Activated T-helper 1 cell treated with Interleukin-2 at 50 U/mL for 16 hours (primary cell): ENCODE data around the gene TMEM91.
"Not testable (repeated sequence)": the region's sequence is repeated elsewhere in the genome, so short reads cannot be mapped to it uniquely, and the experiment has no call there.

Experiments
- DNase-seq: peaks from one replicate; pipeline ENCODE4 v3.0.0-alpha.2; 2020; ENCODE audit warnings: low read depth

TMEM91 gene

GRCh38 chr19:41376241-41376997 lies at the start of gene TMEM91:
TMEM91 (plus strand) TSS chr19:41376533; CDS start chr19:41378310, 1,777 bp downstream.
- DNase-seq, result no peak

DNA sequence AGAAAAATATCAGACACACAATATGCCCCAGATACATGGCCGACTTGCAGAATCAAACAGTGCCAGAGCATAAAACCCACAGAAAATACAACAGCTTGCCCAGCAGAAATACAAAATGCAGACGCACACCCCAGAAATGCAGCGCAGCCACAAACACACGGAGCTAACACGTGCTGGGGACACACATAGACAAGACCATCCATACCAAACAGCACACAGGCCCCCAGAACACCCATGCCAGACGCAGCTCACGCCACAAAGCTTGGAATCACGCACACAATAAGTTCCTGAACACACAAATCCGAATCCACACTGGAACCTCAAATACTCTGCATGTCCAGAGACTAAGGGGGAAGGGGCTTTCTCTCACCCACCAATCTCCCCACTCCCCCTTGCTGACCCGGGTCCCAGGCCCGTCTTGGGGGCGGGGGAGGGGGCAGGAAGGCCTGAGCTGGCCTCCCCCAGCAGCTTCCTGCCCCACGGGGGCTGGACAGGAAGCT lies 49.2 kb upstream of the TMEM91 start:
- no peak for DNase-seq

DNA sequence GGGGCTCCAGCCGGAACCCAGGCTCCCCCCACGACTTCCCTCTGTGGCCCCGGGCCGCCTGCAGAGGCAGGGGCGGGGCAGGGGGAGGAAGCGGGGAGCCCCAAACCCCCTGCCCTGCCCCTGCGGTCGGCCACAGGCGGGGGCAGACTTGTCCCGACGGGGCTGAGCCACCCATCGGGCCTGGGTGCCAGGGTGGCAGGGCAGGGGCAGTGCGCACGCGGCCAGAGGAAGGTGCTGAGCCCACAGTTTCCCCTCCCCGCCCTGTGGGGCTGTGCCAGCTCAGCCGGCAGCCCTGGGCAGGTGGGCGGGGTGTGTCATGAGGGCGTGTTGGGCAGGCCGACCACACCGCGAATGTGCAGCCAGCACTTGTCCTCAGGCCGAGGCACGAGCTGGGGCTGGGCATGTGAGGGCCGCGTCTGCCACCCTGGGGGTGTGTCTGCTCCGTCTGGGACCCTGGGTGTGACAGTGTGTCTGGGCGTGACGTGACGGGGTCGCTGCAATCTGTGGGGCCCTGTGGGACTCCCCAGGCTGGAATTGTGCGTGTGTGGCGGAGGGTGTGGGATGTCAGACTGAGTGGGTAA lies 48.7 kb upstream of the TMEM91 start:
- DNase-seq, result peak; percentile 73

DNA sequence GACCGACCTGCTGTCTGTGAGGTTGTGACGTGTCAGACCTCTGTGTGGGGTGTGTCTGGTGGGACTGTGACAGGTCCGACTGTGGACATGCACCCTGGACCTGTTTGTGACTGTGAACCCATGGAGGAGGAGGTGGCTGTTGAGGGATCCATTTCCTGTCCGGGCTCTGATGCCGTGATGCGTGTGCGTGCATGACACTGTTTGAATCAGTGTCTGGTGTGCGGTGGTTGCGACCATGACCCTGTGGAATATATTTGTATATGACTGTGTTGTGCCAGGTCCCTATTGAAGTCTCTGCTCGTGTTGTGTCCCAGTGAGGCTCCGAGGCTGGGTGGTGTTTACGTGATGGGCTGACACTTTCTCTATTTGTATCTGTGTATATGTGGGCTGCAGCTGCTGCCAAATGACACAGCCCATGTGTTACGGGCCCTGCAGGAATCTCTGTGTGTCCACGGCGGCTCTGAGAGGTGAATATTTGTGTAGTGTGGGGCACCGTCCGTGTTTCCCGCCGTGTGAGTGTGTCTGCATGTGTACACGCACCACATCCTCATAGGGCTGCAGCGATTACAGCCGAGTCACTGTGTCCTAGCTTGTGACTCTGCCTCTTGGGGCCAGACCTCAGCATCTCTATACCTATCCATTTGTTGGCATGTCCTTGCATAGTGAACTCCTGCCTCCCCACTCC lies 48.0 kb upstream of the TMEM91 start:
- no peak for DNase-seq

GRCh38 chr19:41328842-41329225 lies 47.5 kb upstream of the TMEM91 start:
- no peak for DNase-seq

GRCh38 chr19:41330481-41330880 lies 45.9 kb upstream of the TMEM91 start:
- no peak for DNase-seq

GRCh38 chr19:41330946-41331678 lies 45.2 kb upstream of the TMEM91 start:
- no peak for DNase-seq

GRCh38 chr19:41332000-41332399 lies 44.3 kb upstream of the TMEM91 start:
- DNase-seq, result no peak

DNA sequence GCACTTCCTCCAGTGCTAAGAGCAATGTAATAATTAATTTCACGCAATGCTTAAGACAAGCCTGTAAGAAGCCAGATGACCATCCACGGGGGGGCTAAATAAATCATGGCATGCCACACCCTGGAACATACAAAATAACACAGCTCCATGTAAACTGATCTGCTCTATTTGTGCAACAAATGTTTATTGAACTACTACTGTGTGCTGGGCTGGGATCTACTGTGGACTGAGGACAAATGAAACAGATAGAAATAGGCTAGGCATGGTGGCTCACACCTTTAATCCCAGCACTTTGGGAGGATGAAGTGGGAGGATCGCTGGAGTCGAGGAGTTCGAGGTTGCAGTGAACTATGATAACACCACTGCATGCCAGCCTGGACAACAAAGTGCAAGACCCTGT lies 43.9 kb upstream of the TMEM91 start:
- no peak for DNase-seq

GRCh38 chr19:41334793-41335192 lies 41.5 kb upstream of the TMEM91 start:
- DNase-seq, result no peak

DNA sequence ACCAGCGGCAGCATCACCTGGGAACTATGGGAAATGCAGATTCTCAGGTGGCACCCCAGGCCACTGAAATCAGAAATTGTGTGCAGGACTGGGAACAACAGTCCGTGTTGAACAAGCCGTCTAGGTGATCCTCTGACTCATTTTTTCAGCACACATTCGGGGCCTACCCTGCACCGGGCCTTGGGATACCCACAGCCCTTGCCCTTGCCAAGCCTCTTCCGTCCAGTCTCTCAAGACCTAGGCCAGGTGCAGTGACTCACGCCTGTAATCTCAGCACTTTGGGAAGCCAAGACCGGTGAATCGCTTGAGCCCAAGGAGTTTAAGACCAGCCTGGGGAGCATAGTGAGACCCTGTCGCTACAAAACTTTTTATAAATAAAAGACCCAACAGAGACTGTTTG lies 40.9 kb upstream of the TMEM91 start:
- DNase-seq, result no peak

- no peak for DNase-seq
Measured at GRCh38 chr19:41339936-41340335, 36.4 kb upstream of the TMEM91 start.

DNA sequence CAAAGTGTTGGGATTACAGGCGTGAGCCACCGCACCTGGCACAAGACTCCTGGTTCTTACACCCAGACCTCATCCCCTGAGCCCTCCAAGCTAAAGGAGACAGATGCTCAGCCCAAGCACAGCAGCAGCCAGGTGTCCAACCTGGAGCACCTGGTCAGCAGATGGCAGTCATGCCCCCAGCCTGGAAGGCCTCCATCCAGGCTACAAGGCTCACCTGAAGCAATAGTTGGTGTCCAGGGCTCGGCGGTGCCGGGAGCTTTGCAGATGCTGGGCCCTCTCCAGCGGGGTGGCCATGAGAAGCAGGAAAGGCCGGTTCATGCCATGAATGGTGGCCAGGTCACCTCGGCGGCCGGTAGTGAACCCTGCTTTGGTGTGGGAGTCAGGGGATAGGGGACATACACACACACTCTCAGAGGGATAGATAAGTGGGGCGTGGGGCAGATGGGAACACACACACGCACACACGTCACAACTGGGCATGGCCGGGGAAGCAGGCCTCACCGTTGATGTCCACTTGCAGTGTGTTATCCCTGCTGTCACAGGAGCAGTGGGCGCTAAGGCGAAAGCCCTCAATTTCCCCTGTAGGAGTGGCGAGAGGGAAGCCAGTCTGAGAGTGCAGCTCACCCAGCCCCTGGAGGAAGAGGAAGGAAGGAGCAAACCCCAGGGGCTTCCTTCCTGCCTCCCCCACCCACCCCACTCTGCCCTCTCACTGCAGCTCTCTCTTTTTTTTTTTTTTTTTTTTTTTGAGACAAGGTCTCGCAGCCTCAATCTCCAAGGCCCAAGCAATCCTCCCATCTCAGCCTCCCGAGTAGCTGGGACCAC lies 34.5 kb upstream of the TMEM91 start:
- no peak for DNase-seq

GRCh38 chr19:41344162-41344561 lies 32.2 kb upstream of the TMEM91 start:
- no peak for DNase-seq

DNA sequence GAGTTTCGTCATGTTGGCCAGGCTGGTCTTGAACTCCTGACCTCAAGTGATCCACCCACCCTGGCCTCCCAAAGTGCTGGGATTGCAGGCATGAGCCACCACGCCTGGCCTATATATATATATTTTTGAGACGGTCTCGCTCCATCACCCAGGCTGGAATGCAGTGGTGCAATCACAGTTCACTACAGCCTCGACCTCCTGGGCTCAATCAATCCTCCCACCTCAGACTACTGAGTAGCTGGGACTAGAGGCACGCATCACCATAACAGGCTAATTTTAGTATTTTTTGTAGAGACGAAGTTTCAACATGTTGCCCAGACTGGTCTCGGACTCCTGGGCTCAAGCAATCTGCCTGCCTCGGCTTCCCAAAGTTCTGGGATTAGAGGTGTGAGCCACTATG lies 29.4 kb upstream of the TMEM91 start:
- DNase-seq, result not testable (repeated sequence)

- no peak for DNase-seq
Measured at GRCh38 chr19:41350735-41351338, 25.5 kb upstream of the TMEM91 start.

DNA sequence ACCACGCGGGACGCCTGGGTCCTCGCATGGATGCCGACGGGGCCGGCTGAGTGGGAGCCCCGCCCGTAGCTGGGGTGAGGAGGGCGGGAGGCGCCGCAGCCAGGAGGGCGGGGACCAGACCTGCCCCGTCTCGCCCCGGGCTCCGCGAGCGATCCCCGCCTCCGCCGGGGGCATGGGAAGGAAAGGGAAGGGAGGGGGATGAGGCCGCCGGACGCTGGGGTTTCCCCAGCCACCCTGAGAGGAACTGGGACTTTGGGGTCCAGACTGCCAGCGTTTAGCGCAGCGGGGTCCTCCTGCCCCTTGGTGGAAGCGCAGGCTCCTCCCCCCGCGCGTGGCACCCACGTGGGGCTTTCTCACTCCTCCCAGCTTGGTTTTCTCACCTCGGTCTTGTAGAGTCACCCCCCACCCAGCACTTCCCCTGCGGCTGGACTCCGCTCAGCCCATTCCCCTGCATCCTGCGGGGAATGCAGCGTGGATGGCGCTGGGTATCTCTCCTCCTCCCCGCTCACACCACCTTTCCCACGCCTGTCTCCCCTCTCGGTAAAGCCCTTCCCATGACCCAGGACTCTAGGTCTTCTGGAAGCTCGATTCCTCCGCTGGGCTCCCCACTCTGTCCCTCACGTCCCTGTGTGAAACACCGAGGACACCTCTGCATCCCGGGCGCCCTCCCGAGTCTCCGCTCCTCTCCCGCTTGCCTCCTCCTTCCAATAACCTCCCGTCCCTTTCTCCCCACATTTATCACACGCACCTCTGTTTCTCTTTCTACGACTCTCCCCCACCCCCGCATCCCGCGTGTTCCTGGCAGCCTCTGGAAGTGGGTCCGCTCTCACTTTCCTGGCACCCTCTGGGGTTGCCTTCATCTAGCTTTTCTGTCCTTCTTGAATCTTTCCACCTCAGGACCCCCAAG lies 24.7 kb upstream of the TMEM91 start:
- DNase-seq, result peak; percentile 72

GRCh38 chr19:41352279-41352608 lies 24.1 kb upstream of the TMEM91 start:
- no peak for DNase-seq

DNA sequence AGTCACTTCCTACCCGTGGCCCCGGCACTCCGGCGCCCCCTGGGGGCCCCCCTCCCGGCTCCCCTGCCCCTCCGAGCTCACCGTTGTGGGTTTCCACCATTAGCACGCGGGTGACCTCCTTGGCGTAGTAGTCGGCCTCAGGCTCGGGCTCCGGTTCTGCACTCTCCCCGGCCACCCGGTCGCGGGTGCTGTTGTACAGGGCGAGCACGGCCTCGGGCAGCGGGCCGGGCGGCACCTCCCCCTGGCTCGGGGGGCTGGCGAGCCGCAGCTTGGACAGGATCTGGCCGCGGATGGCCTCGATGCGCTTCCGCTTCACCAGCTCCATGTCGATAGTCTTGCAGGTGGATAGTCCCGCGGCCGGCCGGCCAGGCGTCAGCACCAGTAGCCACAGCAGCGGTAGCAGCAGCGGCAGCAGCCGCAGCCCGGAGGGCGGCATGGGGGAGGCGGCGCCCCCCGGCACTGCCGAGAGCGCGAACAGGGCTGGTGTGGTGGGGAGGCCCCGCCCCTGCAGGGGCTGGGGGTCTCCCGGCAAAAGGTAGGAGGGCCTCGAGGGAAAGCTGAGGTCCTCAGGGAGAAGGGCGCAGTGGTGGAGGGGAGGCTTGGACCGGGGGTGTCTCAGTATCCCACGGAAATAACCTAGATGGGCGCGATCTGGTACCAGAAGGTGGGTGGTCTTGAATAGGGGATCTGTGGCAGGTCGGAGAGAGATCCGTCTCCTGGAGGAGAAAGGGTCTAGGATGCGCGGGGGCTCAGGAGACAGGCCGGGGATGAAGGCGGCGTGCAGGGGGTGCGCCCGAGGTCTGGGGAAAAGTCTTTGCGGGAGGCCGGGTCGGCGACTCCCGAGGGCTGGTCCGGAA lies 23.5 kb upstream of the TMEM91 start:
- DNase-seq, result peak; percentile 69
